ENCODE measurements around the gene IFNLR1.

The IFNLR1 gene

DNA sequence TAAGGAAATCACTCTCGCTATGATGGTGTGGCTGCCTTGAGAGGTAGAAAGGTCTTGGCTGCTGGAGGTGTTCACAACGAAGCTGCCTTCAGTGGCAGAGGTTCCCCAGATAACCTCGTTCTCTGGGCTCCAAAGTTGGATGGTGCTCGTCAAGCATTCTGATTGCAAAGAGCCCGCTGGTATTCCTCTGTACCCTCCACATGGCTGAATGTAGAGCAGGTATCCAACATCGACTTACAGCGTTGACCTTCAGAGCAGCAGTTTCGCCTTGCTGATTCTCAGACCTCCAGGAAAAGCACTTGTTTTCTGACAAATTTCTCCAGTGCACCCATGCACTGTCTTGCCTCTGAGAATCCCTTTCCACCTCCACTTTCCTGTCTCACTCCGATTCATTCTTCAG is 39.9 kb downstream of the IFNLR1 start:
- DNase-seq, result no peak

- no peak for DNase-seq
Observed at GRCh38 chr1:24142546-24143534, 44.2 kb downstream of the IFNLR1 start, which contains the start of gene IL22RA1. TSS of gene IL22RA1 (minus strand) at chr1:24143140. CDS start at chr1:24143082, 58 bp downstream.

DNA sequence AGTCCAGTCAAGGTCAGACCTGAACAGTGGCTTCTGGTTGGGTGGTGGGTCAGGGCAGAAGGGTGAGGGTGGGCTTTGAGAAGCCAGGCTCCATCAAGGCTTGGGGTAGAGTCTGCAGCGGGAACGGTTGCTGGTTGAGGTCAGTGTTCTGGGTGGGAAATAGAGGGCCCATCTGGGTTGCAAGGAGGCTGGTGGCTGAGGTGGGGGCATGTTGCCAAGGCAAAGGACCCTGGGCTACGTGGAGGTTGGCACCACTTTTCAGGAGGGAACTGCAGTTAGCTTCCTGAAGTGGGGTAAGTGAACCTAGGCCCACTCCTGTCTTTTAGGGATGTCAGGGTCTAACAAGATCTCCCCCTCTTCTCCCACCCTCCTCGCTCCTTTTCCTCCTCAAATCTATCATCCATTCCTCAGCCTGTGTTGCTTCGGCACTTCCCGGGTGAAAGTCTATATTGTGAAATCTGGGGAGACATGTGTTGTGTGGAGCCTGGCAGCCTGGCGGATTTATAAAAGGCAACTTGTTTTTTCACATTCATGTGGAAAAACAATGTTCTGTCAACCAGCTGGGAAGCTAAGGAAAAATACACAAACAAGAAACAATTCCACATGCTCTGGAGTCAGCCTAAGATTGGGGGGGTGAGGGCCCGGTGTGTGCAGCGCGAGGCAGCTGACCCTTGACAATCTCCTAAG is 45.6 kb downstream of the IFNLR1 start:
- no peak for DNase-seq

- DNase-seq, result no peak
Observed at GRCh38 chr1:24140741-24141181, 46.3 kb downstream of the IFNLR1 start.

- no peak for DNase-seq
Observed at GRCh38 chr1:24139841-24140425, 47.2 kb downstream of the IFNLR1 start.

- DNase-seq, result no peak
Observed at GRCh38 chr1:24139222-24139489, 47.9 kb downstream of the IFNLR1 start.

- DNase-seq, result no peak
Observed at GRCh38 chr1:24138476-24139221, 48.4 kb downstream of the IFNLR1 start.

DNA sequence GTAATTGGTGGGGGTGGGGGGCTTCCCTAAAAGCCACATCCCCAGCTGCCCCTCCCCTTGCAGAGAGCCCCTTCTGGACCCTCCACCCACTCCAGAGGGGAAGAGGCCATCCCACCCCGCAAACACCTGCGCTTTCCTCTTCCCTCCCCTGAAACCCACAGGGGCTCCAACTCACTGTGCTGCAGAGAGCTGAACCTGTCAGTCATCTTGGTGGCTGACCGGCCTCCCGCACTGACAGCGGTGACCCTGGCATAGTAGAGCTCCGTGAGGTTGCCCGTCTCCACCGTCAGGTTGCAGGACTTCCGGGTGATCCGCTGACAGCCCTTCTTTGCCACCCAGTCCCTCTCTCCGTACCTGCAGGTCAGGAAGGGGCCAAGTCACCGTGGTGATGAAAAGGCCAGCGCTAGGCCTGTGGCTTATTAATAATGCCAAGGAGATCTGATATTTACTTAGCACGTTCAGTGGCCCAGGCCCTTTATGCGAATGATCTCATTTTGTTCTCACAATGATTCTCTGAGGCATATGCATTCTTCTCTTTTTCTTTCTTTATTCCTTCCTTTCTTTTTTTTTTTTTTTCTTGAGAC is 50.0 kb downstream of the IFNLR1 start:
- DNase-seq, result no peak

- no peak for DNase-seq
Observed at GRCh38 chr1:24134376-24134775, 52.7 kb downstream of the IFNLR1 start.

GRCh38 chr1:24133819-24134218 is 53.3 kb downstream of the IFNLR1 start:
- DNase-seq, result no peak

DNA sequence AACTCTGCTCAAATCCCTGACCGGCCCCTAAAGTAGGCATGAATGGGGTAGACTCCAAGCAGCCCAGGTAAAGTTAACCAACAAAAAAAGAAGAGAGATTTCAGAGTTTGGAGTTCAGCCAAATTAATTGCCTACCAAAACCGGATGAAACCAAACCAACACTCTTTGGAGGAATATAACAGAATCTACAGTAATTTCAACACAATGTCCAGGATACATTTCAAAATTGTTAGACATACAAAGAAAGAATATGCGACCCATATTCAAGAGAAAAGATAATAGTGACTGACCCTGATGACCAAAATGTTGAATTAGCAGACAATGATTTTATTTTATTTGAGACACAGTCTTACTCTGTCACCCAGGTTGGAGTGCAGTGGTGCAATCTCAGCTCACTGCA is 56.7 kb downstream of the IFNLR1 start:
- DNase-seq, result no peak

- no peak for DNase-seq
Observed at GRCh38 chr1:24127801-24128363, 59.2 kb downstream of the IFNLR1 start.

DNA sequence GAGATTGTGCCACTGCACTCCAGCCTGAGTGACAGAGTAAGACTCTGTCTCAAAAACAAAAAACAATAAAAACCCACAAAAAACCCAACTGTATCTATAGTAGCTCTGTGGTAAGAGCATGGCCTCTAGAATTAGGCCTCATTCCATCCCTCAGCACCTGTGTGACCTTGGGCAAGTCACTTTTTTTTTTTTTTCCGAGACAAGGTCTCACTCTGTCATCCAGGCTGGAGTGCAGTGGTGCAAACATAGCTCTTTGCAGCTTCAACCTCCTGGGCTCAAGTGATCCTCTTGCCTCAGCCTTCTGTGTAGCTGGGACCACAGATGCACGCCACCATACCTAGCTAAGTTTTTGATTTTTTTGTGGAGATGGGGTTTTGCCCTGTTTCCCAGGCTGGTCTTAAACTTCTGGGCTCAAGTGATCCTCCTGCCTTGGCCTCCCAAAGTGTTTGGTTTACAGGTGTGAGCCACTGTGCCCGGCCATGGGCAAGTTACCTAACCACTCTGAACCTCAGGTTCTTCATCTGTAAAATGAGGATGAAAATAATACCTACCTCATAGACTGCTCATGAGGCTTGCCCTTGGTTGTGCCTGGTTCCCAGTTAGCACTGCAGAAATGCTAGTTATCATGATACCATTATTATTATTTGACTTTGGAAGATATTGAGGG is 59.8 kb downstream of the IFNLR1 start:
- no peak for DNase-seq

DNA sequence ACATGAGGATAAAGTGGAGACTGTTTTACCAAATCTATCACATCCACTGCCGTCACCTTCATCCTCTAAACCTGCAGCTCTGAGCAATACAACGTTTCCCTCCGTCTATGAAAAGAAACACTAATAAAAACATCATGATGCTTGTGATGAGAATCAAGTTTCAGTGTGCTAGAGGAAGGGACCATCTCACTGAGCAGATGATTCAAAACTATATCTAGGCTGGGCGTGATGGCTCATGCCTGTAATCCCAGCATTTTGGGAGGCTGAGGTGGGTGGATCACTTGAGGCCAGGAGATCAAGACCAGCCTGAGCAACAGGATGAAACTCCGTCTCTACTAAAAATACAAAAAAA is 60.4 kb downstream of the IFNLR1 start:
- DNase-seq, result no peak

GRCh38 chr1:24126018-24126671 is 60.9 kb downstream of the IFNLR1 start:
- DNase-seq, result no peak

GRCh38 chr1:24125456-24125855 is 61.6 kb downstream of the IFNLR1 start:
- no peak for DNase-seq

- DNase-seq, result no peak
Observed at GRCh38 chr1:24124980-24125379, 62.1 kb downstream of the IFNLR1 start.

DNA sequence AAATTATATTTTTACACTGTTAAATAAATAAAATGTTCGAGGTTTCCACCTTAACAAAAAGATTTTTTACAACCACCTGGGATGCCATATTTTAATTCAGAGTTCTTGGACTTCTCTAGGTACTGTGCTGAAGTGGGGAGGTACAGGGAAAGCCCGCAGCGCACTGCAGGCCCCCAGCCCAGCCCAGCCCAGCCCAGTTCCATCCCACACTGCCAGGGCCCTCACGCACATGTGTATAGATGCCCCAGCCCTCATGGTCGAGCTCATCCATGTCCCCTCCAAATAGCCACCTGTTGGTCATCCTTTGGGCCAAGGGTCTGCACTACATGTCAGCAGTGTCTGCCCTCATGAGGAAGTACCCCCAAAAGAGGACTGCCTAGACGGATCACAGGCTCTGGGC is 63.5 kb downstream of the IFNLR1 start:
- DNase-seq, result no peak

DNA sequence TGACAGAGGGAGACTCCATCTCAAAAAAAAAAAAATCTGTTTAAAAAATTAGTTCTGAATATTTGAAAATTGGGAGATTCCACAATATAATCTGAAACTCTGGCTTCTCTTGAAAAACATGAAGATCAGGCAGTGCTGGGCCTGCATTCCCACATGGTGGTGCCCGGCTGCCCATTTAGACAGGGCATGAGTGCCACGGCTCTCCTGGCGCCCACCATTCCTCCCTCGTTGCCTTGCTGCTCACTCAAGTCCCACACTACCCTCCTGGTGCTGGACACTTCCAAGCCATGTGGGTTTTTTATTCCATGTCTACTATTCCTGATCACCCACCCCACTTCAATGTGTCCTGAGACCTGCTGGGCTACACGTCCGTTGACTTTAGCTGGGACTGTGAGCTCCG is 64.3 kb downstream of the IFNLR1 start:
- no peak for DNase-seq

DNA sequence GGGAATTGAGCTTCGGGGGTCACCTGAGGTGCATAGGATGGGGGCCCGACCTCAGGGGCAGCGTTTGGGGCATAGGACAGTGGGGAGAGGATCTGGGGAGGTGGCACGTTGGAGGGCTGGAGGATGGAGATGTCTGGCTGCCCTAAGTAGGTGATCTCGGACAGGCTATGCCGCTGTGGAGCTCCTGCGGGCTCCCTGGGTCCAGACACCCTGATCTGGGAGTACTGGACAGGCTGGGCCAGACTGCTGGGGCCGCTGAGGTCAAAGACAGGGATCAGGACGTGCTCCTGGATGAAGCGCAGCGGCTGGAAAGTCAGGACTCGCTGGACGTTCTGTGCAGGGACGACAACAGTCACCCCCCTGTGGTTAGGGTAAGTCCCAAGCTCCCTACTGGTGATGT is 65.7 kb downstream of the IFNLR1 start:
- DNase-seq, result no peak

- DNase-seq, result no peak
Observed at GRCh38 chr1:24120965-24121364, 66.1 kb downstream of the IFNLR1 start.
